Adrenal gland (tissue), 5 donors: Measurements from ENCODE around the gene TUBG1.
"Not testable (repeated sequence)": the region's sequence is repeated elsewhere in the genome, so short reads cannot be mapped to it uniquely, and the experiment has no call there.

ENCODE experiments used
- CTCF ChIP-seq, 6 experiments: fragments of 450-650 bp in 4 of 6; fragments of 200-600 bp in 2 of 6; sonication (generic) in 1 of 6; IDR thresholded peaks; 1 replicate in 5 of 6; 2 replicates in 1 of 6; pipeline versions ENCODE4 v1.5.1 to v1.8.0; 2016 to 2021; ENCODE audit warnings: antibody characterized with exemption in 6 of 6, mild to moderate bottlenecking in 2 of 6, moderate library complexity in 1 of 6
- POLR2A ChIP-seq, 2 donors: fragments of 450-650 bp; IDR thresholded peaks; one replicate each; pipeline ENCODE4 v1.6.1; 2017; ENCODE audit warnings: antibody characterized with exemption in 2 of 2, mild to moderate bottlenecking in 2 of 2, moderate library complexity in 1 of 2
- donor health status: DM: no; HTN: no; CAD: no.

GRCh38 chr17:42621987-42622386 lies 12.5 kb downstream of the TUBG1 start:
- TF ChIP-seq CTCF, POLR2A (IDR thresholded peaks at IDR 0.05): not testable (repeated sequence)
